GM18499 (cell line): ENCODE results near the gene RCE1.

Experiments
- ATAC-seq: cut with Tn5 transposase; IDR thresholded peaks from one replicate; pipeline ENCODE4 v1.9.1; 2021; ENCODE audit warnings: moderate number of reproducible peaks; ENCODE audit not compliant: insufficient read depth, unreplicated experiment

The RCE1 gene

GRCh38 chr11:66884443-66884842 lies 41.2 kb downstream of the RCE1 start:
- ATAC-seq = no peak

GRCh38 chr11:66885469-66885868 lies 42.2 kb downstream of the RCE1 start:
- ATAC-seq = no peak

- ATAC-seq = no peak
Observed at GRCh38 chr11:66885950-66886440, 42.8 kb downstream of the RCE1 start.

GRCh38 chr11:66886671-66887221 lies 43.5 kb downstream of the RCE1 start:
- ATAC-seq = no peak

GRCh38 chr11:66887526-66887925 lies 44.3 kb downstream of the RCE1 start:
- no peak for ATAC-seq

GRCh38 chr11:66888282-66888681 lies 45.0 kb downstream of the RCE1 start:
- no peak for ATAC-seq

- ATAC-seq = no peak
Observed at GRCh38 chr11:66889960-66890359, 46.7 kb downstream of the RCE1 start.

GRCh38 chr11:66891851-66892660 lies 48.8 kb downstream of the RCE1 start:
- peak; percentile 81 for ATAC-seq

- ATAC-seq = no peak
Observed at GRCh38 chr11:66892911-66893310, 49.7 kb downstream of the RCE1 start.

GRCh38 chr11:66894141-66894540 lies 50.9 kb downstream of the RCE1 start:
- no peak for ATAC-seq
